Motor neuron (in vitro differentiated cells): ENCODE data around the gene PHKB. TPM values are rescaled to one million over a fixed set of nuclear protein-coding genes. Genes with fewer than 3 reads are reported as not detected.

ENCODE experiments used
- ATAC-seq, 8 experiments: fragments of 200-7000 bp; cut with Tn5 transposase; replicated peaks in 6 of 8; 2 replicates each; pipeline ENCODE4 v1.8.0; 2021; ENCODE audit warnings: mild to moderate bottlenecking in 8 of 8, moderate library complexity in 8 of 8
- H3K27ac ChIP-seq, 2 donors: fragments of 250-450 bp; sonication (Bioruptor Pico); 2 replicates each; pipeline ENCODE4 v1.9.0; 2021; ENCODE audit warnings: antibody characterized with exemption in 2 of 2, mild to moderate bottlenecking in 2 of 2, moderate library complexity in 1 of 2
- H3K4me1 ChIP-seq, 2 donors: fragments of 250-450 bp; sonication (Bioruptor Pico); replicated peaks in 1 of 2; 2 replicates each; pipeline ENCODE4 v1.6.1; 2021; ENCODE audit warnings: antibody characterized with exemption in 2 of 2, mild to moderate bottlenecking in 2 of 2, moderate library complexity in 1 of 2
- H3K4me3 ChIP-seq, 5 donors: fragments of 250-450 bp; sonication (Bioruptor Pico); 2 replicates each; pipeline ENCODE4 v1.9.0; 2021; ENCODE audit warnings: antibody characterized with exemption in 5 of 5, mild to moderate bottlenecking in 5 of 5, moderate library complexity in 4 of 5
- WGBS, 10 experiments: fragments of 450-650 bp; shearing (Covaris generic); methylation state at CpG; one replicate each; pipeline ENCODE4 v1.0.0; 2022; 5-methylcytosine and 5-hydroxymethylcytosine counted together
- in situ Hi-C, 9 experiments: fragments of 400-800 bp; cut with MboI; loops; one replicate each; pipeline ENCODE4 v1.15.0; 2021; ENCODE audit warnings: low sequenced_read_pairs in 9 of 9, low pct_unique_long_range_greater_than_20kb in 2 of 9; ENCODE audit not compliant: unreplicated experiment in 9 of 9
- total RNA-seq, 8 experiments: library from RNA; unstranded; fragments of 300-600 nt; gene quantifications; 2 replicates each; pipeline versions ENCODE4 v1.2.3 to v1.2.4, GENCODE V29; 2022

PHKB gene
- total RNA-seq, 8 experiments from 2014 or later = 47.8 to 76.8 (median 63.4) TPM

- Histone ChIP-seq H3K4me1 (peaks cover 20 to 21% of the 10 kb centered on the region in 2 donors), H3K4me3 (no peak overlapping the region), H3K27ac (no peak overlapping the region)
- in situ Hi-C loops = no loop called here
- ATAC-seq = no peak
- 86 to 100% (median 96%) methylated on average over 1 to 5 of the region's 5 CpGs; no CpG with 5 or more reads in 1 of the 10 experiments for WGBS, 10 experiments
Observed at GRCh38 chr16:47631131-47631530, 170.0 kb downstream of the PHKB start.

GRCh38 chr16:47634126-47634525 lies 173.0 kb downstream of the PHKB start:
- in situ Hi-C loops = no loop called here

GRCh38 chr16:47634727-47635126 lies 173.6 kb downstream of the PHKB start:
- no peak overlapping the region for H3K4me3 ChIP-seq
- H3K4me1 ChIP-seq = peaks cover 0 to 4% of the 10 kb centered on the region in 2 donors
- H3K27ac ChIP-seq = no peak overlapping the region
- ATAC-seq = peak in 2 of 8 experiments; percentile 57 to 59
- in situ Hi-C loops = no loop called here

More at GRCh38 chr16:47634126-47634525, 173.0 kb downstream of the PHKB start:
- 90 to 100% (median 100%) methylated on average over 1 of the region's 1 CpG; no CpG with 5 or more reads in 6 of the 10 experiments for WGBS, 10 experiments
- Histone ChIP-seq H3K4me1 (no peaks in the 10 kb centered on the region), H3K27ac (no peak overlapping the region), H3K4me3 (no peak overlapping the region)
- no peak for ATAC-seq

- peak in 2 of 8 experiments; percentile 47 to 86 for ATAC-seq
- in situ Hi-C loops = no loop called here
- Histone ChIP-seq H3K4me1 (peaks cover 3 to 23% of the 10 kb centered on the region in 2 donors), H3K27ac (no peak overlapping the region), H3K4me3 (no peak overlapping the region)
- 69 to 100% methylated on average over 3 to 5 of the region's 13 CpGs; no CpG with 5 or more reads in 8 of the 10 experiments for WGBS, 10 experiments
Observed at GRCh38 chr16:47636501-47637099, 175.5 kb downstream of the PHKB start.

- no peak overlapping the region for H3K27ac ChIP-seq
- in situ Hi-C loops = no loop called here
- no peak overlapping the region for H3K4me3 ChIP-seq
- H3K4me1 ChIP-seq = peaks cover 6 to 33% of the 10 kb centered on the region in 2 donors
- 83 to 100% (median 100%) methylated on average over 1 of the region's 1 CpG; no CpG with 5 or more reads in 3 of the 10 experiments for WGBS, 10 experiments
- ATAC-seq = no peak
Observed at GRCh38 chr16:47638175-47638574, 177.0 kb downstream of the PHKB start.

- ATAC-seq = peak in 5 of 8 experiments; percentile 61 to 83 (median 66)
- in situ Hi-C loops = no loop called here
- WGBS, 10 experiments = 0 to 89% (median 47%) methylated on average over 1 to 3 of the region's 3 CpGs; no CpG with 5 or more reads in 2 of the 10 experiments
- peaks cover 15 to 45% of the 10 kb centered on the region in 2 donors for H3K4me1 ChIP-seq
- no peak overlapping the region for H3K27ac ChIP-seq
- H3K4me3 ChIP-seq = no peak overlapping the region
Observed at GRCh38 chr16:47640661-47641060, 179.5 kb downstream of the PHKB start.

GRCh38 chr16:47643323-47644000 lies 182.3 kb downstream of the PHKB start:
- Histone ChIP-seq H3K27ac (no peak overlapping the region), H3K4me1 (peaks cover 15 to 45% of the 10 kb centered on the region in 2 donors), H3K4me3 (no peak overlapping the region)
- in situ Hi-C loops = no loop called here
- ATAC-seq = peak; percentile 68 to 98 (median 80)
- 0 to 93% (median 46%) methylated on average over 1 to 4 of the region's 4 CpGs; no CpG with 5 or more reads in 4 of the 10 experiments for WGBS, 10 experiments

- Histone ChIP-seq H3K4me3 (no peak overlapping the region), H3K4me1 (peaks cover 15 to 45% of the 10 kb centered on the region in 2 donors), H3K27ac (no peak overlapping the region)
- peak in 2 of 8 experiments; percentile 16 to 18 for ATAC-seq
- 70 to 100% (median 88%) methylated on average over 1 to 2 of the region's 2 CpGs; no CpG with 5 or more reads in 4 of the 10 experiments for WGBS, 10 experiments
- in situ Hi-C loops = no loop called here
Observed at GRCh38 chr16:47644166-47644565, 183.0 kb downstream of the PHKB start.

- peaks cover 15 to 41% of the 10 kb centered on the region in 2 donors for H3K4me1 ChIP-seq
- no peak overlapping the region for H3K4me3 ChIP-seq
- no peak overlapping the region for H3K27ac ChIP-seq
- ATAC-seq = no peak
- in situ Hi-C loops = no loop called here
Observed at GRCh38 chr16:47644661-47645060, 183.5 kb downstream of the PHKB start.

- in situ Hi-C loops = no loop called here
- 100% methylated on average over 1 to 2 of the region's 4 CpGs; no CpG with 5 or more reads in 5 of the 10 experiments for WGBS, 10 experiments
- Histone ChIP-seq H3K4me1 (peaks cover 12 to 21% of the 10 kb centered on the region in 2 donors), H3K4me3 (no peak overlapping the region), H3K27ac (no peak overlapping the region)
- ATAC-seq = no peak
Observed at GRCh38 chr16:47646914-47647313, 185.8 kb downstream of the PHKB start.

GRCh38 chr16:47657032-47657431 lies 195.9 kb downstream of the PHKB start:
- in situ Hi-C loops = no loop called here
- Histone ChIP-seq H3K4me1 (peaks cover 0 to 3% of the 10 kb centered on the region in 2 donors), H3K4me3 (no peak overlapping the region), H3K27ac (no peak overlapping the region)
- no peak for ATAC-seq
- 82 to 100% (median 93%) methylated on average over 2 to 3 of the region's 3 CpGs; no CpG with 5 or more reads in 1 of the 10 experiments for WGBS, 10 experiments

- in situ Hi-C loops = no loop called here
- H3K4me1 ChIP-seq = peaks cover 0 to 5% of the 10 kb centered on the region in 2 donors
- no peak for ATAC-seq
- no peak overlapping the region for H3K4me3 ChIP-seq
- no peak overlapping the region for H3K27ac ChIP-seq
- 100% methylated on average over 1 of the region's 1 CpG; no CpG with 5 or more reads in 4 of the 10 experiments for WGBS, 10 experiments
Observed at GRCh38 chr16:47657977-47658376, 196.8 kb downstream of the PHKB start.

- ATAC-seq = no peak
- Histone ChIP-seq H3K4me1 (peaks cover 0 to 5% of the 10 kb centered on the region in 2 donors), H3K27ac (no peak overlapping the region), H3K4me3 (no peak overlapping the region)
- WGBS, 10 experiments = 83 to 100% (median 97%) methylated on average over 1 to 4 of the region's 4 CpGs
- in situ Hi-C loops = no loop called here
Observed at GRCh38 chr16:47660540-47660939, 199.4 kb downstream of the PHKB start.
